ENCODE measurements around the gene SAT1.
"Not testable (repeated sequence)": the region's sequence is repeated elsewhere in the genome, so short reads cannot be mapped to it uniquely, and the experiment has no call there.

The SAT1 gene

DNA sequence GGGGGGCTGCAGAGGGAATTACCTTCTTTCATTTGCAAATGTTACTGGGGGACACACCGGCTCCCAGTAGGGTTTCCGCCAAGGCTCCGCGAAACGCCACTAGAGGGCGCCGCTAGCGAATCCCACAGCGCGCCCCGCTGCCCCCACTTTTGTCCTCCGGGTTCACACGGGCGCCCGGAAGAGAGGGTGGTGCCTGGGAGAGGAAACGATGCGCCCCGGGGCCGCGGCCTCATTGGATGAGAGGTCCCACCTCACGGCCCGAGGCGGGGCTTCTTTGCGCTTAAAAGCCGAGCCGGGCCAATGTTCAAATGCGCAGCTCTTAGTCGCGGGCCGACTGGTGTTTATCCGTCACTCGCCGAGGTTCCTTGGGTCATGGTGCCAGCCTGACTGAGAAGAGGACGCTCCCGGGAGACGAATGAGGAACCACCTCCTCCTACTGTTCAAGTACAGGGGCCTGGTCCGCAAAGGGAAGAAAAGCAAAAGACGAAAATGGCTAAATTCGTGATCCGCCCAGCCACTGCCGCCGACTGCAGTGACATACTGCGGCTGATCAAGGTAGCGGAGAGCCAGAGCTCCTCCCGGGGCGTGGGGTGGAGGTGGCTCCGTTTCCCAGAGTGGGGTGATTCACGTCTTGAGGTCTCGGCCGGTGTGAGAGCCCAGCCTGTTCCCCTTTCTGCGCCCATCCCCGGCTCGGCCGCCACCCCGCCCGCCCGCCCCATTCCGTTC is at the start of gene SAT1:
TSS of gene SAT1 (plus strand) at position 311 of the 726 bp plus-strand sequence. CDS start at position 490, 179 bp downstream.
- in situ Hi-C loops (cut with MboI; ENCODE audit: low sequenced_read_pairs): loop anchor here (10.0 kb wide), 1 partner anchor 122 kb away; the partner anchor contains the start of genes APOO and CXorf58

DNA sequence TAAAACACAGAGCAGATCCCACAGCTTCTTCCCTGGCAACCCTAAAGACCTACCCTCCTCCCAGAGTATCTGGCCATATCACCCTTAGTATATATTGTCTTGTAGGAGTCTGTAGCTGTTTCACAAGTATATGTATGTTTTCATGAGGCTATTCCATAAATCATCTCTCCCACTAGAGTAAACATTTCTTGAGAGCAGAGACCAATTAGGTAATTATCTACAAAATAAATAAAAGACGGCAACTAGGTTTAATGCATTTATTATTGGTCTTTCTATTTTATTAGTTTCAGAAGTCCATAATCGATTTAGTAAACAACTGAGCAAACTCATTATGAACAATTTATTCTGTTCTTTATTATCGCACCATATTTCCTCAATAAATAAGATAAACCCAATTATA is 46.9 kb upstream of the SAT1 start:
- in situ Hi-C loops (cut with MboI; ENCODE audit: low sequenced_read_pairs): no loop called here

DNA sequence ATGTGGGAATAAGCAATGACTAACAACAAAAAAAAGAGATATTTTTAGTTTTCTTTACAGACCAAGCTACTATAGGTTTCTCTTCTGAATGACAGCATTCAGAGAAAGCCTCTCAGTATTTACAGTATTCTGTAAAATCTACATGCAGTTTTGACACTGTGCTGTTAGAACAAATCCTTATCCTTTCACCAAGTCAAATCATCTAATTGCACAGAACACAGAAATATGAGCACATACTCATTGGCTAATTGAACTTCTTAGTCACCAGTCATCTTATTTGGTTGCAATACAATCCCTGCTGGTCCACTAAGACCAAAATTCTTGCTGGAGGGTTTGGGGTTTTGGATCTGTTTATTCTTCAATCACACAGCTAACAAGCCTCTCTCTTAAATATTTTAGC is 45.6 kb upstream of the SAT1 start:
- in situ Hi-C loops (cut with MboI; ENCODE audit: low sequenced_read_pairs): no loop called here

DNA sequence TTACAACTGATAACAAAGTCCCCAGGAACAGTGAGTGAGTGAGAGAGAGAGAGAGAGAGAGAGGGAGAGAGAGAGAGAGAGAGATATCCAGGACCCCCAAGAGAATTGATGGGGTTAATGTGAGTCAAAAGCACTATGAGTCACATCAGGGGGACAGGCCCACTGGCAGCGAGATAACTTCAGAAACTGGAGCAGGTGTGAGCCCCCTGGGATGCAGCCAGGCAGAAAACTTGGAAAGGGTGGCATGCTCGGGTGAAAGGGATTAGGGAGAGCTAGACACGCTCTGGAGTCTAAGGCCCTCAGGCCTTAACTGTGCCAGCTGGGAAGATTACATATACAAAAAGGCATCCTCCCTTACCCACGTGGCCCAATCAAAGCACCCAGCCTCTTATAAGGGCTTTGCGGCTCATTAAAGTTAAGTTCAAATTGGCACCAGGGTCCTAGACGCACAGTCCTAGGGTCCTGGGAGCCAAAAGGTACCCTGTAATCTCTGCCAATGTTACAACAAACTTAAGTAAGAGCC is 40.7 kb upstream of the SAT1 start:
- in situ Hi-C loops (cut with MboI; ENCODE audit: low sequenced_read_pairs): no loop called here

DNA sequence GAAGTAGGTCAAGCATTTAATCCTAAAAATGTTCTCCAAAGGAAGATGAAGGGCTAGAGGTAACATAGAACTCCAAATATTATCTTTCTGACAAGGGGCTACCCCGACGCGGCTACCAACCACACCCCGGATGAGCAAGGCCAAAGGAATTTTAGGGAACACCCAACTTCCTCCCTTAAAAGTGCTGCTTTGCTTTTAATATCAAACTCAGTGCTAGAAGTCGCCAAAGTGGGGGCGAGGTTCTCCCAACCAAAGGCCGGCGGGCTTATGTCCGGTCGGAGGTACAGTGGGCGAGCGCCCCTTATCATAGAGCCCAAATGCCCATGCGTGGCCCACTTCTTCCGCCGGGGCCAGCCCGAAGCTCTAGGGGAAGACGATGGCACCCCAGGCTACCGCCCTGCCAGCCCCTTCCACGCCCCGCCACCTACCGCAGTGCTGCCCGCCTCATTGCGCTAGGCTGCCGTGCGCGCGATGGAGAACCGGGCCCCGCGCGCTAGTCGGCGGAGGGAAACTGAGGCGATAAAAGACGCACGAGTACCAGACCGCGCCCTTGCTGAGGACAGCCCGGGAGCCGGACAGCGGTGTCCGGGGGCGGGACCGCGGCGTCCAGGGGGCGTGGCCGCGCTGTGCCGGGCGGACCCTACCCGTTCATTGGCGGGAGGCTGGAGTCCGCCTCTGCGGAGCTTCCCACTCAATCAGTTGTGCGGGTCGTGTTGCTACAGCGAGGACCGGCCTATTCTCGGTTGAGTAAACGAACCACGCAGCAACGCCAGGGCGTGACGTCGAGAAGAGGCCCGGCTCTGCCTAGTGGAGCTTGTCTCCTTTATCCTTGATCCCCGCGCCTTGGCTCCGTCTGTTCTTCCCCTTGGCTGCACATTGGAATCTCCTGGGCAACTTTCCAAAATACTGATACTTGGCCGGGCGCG is 40.0 kb upstream of the SAT1 start, which contains the start of gene ACOT9:
TSS of gene ACOT9 (minus strand) at position 580 of the 926 bp plus-strand sequence. CDS start at position 448, 132 bp downstream.
- in situ Hi-C loops (cut with MboI; ENCODE audit: low sequenced_read_pairs): no loop called here

DNA sequence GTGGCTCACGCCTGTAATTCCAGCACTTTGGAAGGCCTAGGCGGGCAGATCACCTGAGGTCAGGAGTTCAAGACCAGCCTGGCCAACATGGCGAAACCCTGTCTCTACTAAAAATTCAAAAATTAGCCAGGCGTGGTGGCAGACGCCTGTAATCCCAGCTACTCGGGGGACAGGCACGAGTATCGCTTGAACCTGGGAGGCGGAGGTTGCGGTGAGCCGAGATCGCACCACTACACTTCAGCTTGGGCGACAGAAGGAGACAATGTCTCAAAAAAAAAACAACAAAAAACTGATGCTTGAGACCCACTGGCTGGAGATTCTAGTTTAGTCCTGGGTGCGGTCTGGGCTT is 39.4 kb upstream of the SAT1 start:
- in situ Hi-C loops (cut with MboI; ENCODE audit: low sequenced_read_pairs): not testable (repeated sequence)

DNA sequence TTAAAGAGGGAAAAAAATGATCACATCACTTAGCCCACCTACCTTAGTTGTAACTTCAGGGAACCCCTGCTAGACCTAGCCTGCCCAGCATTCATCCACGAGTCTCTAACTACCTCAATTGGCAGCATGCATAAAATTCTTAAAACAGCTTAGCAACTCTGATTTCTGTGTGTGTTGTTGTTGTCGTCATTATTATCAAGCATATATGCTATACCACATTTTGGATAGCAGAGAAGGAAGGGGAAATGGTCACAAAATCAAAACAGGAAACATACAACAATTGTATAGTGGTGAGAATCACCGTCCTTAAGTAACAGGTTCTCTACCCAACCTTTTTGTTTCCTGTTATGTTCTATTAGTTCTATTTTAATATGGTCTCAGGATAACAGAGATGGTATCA is 37.2 kb upstream of the SAT1 start:
- in situ Hi-C loops (cut with MboI; ENCODE audit: low sequenced_read_pairs): no loop called here

DNA sequence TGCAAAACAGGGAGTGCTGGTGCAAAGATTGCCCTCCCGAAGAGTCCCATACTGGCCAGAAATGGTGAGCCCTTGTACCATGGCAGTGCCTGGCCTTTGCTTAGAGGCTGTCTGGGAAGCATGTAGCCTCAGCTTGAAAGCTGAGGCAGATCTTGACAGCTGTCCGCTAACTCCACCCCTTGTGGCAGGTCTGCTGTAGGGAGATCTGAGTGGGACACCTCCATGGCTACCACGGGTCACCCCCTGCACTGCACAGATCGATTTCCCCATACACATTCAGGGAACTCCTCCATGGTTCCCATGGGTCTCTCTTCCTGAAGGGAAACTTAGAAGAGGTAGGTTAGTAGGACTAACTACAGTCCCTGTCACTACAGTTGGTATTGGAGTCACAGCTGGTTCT is 33.8 kb upstream of the SAT1 start:
- in situ Hi-C loops (cut with MboI; ENCODE audit: low sequenced_read_pairs): no loop called here

DNA sequence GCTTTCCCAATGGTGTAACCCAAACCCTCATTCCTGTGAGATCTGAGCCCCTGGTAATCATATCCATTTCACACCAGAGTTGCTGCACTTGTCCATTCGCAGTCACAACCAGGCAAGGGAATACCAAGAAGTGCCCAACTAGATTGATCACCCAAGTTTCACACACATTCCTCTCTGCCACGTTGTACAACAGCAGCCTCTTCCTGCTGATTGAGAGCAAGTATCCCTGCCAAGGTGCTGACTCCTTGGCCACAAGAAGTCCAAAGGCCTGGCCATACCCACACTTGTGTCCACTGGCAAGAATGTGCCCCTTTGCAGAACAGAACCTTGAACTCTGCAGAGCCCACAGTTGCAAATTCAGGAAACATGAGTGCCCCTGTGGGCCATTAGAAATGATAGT is 33.4 kb upstream of the SAT1 start:
- in situ Hi-C loops (cut with MboI; ENCODE audit: low sequenced_read_pairs): no loop called here

DNA sequence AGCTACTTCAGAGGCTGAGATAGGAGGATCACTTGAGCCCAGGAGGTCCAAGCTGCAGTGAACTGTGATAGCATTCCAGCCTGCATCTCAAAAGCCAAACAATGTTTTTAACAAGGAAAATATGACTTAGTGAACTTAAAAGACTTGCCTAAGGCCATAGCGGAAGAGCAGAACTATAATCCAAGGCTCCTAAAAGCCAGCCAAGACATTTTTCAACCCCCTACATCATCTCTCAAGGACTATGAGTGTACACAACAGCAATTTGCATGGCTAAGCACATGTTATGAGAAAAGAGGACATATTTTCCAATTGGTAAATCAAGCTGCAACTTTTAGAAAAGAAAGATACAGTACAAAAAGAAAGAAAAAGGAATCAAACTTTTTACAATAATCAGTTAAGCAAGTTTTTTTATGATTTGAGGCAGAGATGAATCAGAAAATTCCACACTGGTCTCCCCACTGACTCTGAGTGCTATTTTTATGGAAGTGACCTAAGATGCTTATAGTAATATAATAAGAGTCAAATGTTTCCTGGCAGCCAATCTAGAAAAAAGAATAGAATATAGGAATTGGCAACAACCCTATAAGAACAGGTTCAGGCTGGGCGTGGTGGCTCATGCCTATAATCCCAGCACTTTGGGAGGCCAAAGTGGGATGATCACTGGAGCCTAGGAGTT is 30.1 kb upstream of the SAT1 start:
- in situ Hi-C loops (cut with MboI; ENCODE audit: low sequenced_read_pairs): no loop called here

DNA sequence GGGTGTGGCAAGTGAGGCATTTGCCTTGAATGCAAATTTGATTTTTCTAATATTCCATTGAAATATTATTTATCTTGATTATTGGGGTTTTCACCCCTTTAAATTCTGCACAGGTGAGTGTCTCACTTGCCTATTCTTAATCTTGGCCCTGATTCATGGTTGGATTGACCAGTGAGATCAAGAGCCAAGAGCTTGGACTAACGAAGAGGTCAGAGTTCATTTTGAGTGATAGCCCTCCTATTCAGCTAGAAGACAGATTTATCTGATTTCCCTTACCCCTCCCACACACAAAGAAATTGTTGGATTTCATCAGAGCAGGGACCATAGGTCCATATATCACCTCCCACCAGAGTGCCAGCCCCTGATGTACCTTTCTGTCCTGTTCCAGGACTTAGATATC is 28.3 kb upstream of the SAT1 start:
- in situ Hi-C loops (cut with MboI; ENCODE audit: low sequenced_read_pairs): no loop called here

DNA sequence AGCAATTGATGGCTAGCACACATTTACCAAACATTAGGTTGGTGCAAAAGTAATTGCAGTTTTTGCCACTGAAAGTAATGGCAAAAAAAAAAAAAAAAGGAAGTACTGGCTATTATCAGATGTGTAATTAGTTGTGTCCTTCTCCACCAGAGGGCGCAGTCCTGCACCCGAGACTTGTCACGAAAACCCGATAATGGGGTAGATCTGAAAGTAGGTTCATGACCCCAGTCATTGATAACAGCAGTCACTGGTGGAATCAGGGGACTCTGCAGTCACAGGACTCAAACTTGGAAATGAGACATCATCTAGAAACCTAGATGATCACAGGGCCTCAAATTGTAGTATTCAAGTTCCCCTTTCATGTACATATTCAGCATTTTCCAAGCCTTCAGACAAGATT is 26.8 kb upstream of the SAT1 start:
- in situ Hi-C loops (cut with MboI; ENCODE audit: low sequenced_read_pairs): no loop called here

DNA sequence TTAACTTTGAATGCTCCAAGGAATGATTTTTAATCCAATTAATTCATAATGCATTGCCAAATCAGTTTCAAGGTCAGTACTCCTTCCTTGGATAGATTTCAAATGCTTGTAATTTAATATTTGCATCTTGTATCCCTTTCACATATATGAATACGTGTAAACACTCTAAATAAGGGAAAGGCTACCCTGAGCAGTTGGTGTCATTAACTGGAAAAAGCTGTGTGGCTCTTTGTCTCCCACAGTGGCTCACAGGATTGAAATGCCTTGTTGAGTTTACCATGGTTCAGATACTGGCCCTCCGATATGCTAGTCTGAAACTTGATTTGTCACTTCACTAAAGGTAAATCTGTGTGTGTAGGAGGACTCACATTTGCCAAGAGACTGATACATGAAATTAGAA is 23.2 kb upstream of the SAT1 start:
- in situ Hi-C loops (cut with MboI; ENCODE audit: low sequenced_read_pairs): no loop called here

DNA sequence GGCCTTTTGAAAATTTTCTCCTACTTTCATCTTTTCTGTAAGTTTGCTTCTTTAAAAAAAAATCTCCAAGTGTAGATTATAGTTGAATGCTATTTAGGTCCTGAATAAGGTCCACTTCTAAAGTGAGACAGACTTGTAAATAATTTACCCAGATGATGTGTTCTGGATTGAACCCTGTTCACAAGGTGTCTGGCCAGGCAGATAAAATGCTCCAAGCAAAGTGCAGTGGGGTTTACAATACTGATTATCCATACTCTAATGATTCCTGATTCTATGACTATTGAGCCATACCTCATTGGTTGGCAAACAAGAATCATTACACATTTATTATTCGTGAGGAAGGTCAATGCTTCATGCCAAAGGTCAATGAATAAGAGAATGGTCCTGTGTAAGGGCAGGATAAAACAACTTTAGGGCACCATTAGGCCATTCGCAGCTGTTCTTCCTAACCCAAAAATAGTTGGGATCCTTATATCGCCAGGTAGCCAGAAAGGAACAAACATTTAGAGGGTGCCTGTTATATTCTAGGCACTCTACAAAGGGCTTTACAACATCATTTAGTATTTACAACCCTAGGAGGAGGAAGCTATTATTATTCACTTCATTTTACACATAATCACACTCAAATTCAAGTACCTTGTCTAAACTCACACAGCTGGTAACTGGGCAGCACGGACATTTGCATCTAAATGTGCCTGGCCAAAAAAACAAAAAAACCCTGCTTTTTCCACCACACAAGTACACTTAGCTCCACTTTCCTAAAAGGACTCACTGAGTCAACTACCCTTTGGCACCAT is 18.6 kb upstream of the SAT1 start:
- in situ Hi-C loops (cut with MboI; ENCODE audit: low sequenced_read_pairs): no loop called here

DNA sequence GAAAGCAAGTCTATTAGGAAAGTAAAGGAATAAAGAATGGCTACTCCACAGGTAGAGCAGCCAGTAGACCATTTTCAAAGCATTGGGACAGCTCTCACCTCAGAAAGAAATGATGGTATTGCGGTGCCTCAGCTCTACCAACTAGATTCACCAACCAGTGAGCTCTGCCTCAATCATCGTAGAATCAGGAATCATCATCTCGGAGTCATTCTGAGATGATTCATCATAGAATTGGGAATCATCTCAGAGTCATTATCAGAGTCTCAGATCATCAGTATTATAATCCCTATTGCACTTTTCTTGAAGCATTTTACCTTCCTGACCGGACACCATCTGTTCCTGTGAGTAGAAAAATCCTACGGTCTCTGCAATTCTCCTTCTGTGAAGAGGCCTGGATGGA is 17.5 kb upstream of the SAT1 start:
- in situ Hi-C loops (cut with MboI; ENCODE audit: low sequenced_read_pairs): no loop called here

DNA sequence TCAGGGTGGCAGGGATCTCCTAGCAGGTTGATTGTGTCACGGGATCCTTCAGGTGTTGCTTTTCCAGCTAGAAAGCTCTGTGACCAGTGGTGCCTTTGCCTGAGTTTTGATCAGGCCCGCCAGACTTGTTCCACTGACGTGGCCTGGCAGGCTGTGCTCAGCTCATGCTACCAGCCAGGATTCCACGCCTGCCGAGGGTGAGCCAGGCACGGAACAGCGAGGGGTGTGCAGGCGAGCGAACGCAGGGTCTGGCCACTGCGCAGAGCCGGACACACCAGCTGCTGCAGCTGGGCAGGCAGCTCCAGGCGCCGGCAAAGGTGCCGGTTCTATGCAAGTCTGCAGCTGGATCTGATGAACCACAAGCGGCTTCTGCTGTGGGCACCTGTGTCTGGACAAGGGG is 17.1 kb upstream of the SAT1 start:
- in situ Hi-C loops (cut with MboI; ENCODE audit: low sequenced_read_pairs): no loop called here

DNA sequence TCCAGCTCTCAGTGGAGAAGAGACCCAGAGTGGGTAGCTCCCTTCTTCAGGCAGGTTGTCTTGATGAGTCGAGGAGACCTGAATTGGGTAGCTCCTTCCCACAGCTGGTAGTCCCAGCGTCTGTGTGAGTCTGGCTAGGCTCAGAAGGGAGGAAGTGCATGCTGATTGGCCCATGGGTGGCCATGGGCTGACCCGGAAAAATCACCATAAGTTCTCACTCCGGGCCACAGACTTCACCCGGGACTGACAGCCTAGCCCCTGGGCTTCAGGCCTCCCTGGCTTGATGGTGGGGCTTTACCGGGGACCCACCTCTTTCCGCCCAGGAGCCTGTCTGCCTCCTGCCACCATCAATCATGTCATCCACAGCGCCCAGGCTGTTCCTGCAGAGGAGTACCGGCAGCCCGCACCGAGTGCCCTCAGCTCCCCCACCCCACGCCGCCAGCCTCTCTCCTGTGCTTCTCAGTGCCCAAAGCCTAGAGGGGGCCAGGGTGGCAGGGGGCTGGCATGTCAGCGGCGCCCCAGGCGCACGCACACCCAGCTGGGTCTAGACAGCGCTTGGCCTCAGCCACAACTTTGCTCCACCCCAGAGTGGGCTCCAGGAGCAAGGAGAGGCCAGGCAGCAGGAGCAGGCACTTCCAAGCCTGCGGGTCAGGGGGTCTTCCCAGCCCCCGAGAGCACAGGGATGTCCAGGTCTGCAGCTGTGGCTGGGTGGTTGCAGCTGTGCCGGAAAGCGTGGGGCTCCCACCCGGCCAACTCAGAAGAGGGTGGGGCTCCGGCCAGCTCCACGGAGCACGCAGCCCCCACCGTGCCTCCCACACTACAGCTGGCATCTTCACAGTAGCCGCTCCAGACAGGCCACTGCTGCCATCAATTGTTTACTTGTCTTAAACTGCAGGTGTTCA is 16.1 kb upstream of the SAT1 start:
- in situ Hi-C loops (cut with MboI; ENCODE audit: low sequenced_read_pairs): no loop called here

DNA sequence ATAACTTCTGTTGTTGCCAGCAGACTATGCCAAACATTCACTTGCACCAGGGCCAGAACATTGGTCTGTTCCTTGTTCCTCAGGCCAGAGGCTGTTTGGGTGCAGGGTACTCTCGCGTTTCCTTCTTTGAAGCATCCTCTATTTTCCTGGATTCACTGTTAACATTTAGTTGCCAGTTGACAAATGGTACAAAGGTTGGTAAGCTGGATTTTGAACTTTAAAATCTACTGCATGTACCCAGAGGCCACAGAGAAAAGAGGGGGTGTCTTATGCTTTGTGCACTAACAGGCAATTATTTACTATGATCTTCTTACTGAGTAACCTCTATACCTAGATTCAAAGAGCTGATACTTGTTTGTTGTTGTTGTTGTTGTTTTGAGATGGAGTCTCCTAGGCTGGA is 12.8 kb upstream of the SAT1 start:
- in situ Hi-C loops (cut with MboI; ENCODE audit: low sequenced_read_pairs): no loop called here

DNA sequence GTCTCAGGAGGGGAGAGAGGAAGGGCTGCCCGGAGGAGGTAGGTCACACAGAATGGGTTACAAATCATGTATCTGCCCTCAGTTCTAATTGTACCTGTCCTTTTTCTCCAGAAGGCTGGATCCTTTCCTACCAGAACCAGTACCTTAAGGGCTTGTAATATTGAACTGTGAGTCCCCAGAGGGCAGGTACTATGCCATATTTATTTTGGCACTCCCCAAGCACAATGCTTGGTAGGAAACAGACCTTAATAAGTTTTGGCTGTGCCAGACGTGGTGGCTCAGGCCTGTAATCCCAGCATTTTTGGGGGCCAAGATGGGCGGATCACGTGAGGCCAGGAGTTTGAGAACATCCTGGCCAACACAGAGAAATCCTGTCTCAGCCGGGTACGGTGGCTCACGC is 11.9 kb upstream of the SAT1 start:
- in situ Hi-C loops (cut with MboI; ENCODE audit: low sequenced_read_pairs): not testable (repeated sequence)
